ENCODE results near the gene ISM1.

The ISM1 gene

DNA sequence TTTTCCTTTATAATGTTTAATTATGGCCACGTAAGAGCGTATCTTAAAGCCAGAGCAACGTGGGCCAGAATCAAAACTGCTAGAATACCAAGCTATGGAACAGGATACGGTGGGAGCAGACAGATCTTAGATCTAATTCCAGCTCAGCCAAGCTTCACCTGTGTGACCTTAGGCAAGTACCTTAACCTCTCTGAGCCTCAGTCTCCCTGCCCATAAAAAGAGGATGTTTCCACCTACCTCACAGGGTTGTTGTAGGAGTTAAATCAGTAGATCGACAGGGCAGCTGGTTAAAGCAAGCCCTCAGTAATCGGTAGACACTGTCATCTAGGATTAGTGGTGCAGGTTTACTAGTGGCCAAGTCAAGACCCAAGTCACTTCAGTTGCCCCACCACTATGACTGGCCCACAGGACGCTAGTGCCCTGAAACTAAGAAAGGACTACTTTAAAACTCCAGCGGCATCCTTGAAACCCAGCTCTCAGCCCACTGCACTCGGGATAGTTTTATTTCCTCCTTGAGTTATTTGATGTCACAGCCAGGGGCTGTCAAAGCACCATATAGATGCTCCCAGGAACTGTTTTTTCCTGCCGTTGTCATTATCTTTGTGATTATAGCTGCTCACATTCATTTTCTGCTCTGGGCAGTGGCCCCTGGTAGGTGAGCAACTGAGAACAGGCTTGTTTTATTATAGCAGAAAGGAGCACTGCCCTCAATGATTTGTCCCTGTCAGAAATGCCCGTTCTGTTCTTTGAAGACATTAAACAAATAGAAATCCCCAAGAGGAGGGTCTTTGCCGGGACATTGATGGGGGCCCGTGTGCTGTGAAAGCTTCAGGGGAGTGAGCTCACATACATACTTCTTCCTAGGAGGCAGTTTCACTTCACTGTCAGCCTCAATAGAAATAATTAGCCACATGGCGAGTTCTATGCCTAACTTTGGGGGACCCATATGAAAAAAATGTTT is 63.1 kb downstream of the ISM1 start:
- DNase-seq = no peak

DNA sequence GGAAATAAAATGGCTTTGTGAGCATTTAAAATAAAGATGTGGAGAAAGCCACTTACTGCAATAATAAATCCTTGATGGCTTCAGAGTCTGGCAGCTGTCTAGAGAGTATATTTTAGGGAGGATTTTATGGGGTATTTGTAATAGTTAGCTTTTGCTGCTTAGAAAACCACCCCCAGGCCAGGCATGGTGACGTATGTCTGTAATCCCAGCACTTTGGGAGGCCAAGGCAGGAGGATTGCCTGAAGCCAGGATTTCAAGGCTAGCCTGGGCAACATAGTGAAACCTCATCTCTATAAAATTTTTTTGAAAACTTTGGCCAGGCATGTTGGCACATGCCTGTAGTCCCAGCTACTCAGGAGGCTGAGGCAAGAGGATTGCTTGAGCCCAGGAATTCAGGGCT is 63.8 kb downstream of the ISM1 start:
- no peak for DNase-seq

GRCh38 chr20:13285408-13285807 is 64.3 kb downstream of the ISM1 start:
- no peak for DNase-seq

GRCh38 chr20:13286052-13286451 is 65.0 kb downstream of the ISM1 start:
- DNase-seq = no peak

GRCh38 chr20:13286607-13287006 is 65.5 kb downstream of the ISM1 start:
- DNase-seq = no peak

DNA sequence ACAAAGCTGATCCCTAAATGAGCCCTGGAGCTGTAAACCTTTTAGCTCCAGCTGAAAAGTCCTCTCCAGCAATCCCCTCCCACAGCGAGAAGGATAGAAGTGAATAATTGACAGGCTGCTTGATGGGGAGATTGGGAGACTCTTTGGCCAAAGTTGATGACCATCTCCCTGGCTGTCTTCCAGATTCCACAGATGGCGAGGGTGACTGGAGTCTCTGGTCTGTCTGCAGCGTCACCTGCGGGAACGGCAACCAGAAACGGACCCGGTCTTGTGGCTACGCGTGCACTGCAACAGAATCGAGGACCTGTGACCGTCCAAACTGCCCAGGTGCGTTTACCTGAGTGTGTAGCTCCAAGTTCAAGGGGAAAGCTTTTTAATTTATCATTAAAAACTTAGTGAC is 67.3 kb downstream of the ISM1 start:
- no peak for DNase-seq

GRCh38 chr20:13289031-13289430 is 68.0 kb downstream of the ISM1 start:
- no peak for DNase-seq

- DNase-seq = no peak
These were observed 69.7 kb downstream of the ISM1 start for GRCh38 chr20:13290724-13291123.

GRCh38 chr20:13291157-13291556 is 70.1 kb downstream of the ISM1 start:
- no peak for DNase-seq

DNA sequence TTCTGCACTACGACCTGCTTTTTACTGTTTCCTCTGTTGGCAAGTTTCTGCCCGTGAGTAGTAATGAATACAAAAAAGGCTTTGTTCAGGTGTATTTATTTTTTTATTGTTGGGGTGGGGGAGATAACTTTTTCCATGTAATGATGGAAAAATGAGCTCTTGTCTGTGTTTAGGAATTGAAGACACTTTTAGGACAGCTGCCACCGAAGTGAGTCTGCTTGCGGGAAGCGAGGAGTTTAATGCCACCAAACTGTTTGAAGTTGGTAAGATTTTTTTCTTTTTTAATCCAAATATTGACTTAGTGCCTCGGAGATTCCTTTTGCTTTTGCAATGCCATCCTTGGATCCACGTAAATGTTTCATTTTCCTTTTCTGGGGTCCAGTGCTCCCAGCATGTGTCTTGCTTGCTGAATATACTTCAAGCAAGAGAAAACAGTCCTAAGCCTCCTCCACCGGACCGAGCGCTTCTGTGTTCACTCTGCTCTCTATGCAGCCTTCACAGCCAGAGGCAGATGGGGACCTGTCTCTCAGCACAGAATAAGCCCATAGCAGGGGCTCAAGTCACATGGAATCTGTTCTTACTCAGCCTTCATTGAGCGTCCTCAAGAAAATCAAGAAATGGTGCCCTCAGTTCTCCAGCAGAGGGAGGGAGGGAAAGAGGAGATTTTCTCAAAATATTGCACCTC is 71.3 kb downstream of the ISM1 start:
- no peak for DNase-seq

GRCh38 chr20:13294522-13294921 is 73.4 kb downstream of the ISM1 start:
- no peak for DNase-seq

DNA sequence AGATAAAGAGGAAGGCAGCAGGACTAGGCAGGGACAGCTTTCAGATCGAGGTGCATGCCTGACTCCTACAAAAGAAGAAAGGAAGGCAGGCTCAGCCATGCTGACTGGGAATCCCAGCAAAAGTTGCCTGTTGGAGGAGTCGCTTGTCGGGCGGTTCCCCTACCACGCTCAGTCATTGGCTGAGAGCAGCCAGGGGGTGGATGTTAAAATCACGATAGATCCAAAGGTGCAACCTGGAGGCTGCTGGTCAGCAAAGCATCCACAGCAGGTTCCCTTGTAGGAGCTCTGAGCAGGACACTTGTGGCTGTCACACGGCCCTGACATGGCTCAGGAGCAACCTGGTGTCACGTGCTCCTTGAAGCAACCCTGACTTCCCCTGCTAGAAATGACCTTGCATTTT is 74.6 kb downstream of the ISM1 start:
- no peak for DNase-seq

- DNase-seq = no peak
These were observed 75.0 kb downstream of the ISM1 start for GRCh38 chr20:13296070-13296469.

DNA sequence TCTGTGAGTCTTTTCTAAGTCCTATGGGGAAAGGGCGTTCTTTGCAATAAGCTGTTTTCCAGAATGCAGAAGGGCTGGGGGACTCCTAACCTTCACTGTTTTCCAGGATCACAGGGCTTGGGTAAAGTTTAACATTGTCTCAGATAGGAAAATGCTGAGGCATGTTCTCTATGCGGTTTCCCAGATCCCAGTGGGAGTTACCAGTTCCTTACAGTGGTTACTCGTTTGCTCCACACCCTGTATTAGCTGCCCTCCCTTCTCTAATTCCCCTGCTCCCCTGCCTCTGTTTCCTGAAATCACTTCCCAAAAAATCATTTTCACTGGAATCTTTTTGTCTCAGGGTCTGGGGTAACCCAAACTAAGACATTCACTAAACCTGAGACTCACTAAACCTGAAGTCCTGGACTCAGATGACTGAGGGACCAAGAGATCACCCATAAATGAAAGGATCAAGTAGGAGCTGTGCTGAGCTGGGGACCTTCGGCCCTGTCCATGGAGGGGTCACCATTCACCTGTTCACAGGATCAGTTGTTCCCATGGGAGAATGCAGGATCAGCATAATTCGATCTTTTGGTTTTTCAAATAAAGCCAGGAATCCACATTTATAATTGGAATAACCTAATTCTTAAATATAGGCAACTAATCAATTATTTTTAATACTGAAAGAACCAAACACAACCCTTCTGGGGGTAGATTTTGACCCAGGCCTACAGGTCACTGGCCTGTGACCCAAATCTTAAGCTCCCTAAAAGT is 76.2 kb downstream of the ISM1 start:
- no peak for DNase-seq

GRCh38 chr20:13298692-13299373 is 77.8 kb downstream of the ISM1 start:
- no peak for DNase-seq

DNA sequence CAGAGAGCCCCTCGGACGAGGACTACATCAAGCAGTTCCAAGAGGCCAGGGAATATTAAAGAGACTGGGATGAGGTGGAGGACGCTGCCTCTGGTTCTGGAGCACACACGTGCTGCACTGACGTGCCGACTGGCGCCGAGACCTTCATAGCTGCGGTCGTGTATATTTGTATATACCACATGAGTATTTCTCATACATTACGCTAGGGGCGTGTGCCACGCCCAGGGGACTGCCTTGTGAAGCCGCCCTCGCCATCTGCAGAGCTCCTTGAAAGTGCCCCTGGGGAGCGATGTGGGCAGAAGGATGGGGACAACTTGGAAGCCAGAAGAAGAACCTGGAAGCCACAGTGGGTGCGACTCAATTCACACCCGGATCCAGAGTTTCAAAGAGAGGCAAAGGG is 78.3 kb downstream of the ISM1 start:
- no peak for DNase-seq

GRCh38 chr20:13301596-13301995 is 80.5 kb downstream of the ISM1 start:
- DNase-seq = no peak

DNA sequence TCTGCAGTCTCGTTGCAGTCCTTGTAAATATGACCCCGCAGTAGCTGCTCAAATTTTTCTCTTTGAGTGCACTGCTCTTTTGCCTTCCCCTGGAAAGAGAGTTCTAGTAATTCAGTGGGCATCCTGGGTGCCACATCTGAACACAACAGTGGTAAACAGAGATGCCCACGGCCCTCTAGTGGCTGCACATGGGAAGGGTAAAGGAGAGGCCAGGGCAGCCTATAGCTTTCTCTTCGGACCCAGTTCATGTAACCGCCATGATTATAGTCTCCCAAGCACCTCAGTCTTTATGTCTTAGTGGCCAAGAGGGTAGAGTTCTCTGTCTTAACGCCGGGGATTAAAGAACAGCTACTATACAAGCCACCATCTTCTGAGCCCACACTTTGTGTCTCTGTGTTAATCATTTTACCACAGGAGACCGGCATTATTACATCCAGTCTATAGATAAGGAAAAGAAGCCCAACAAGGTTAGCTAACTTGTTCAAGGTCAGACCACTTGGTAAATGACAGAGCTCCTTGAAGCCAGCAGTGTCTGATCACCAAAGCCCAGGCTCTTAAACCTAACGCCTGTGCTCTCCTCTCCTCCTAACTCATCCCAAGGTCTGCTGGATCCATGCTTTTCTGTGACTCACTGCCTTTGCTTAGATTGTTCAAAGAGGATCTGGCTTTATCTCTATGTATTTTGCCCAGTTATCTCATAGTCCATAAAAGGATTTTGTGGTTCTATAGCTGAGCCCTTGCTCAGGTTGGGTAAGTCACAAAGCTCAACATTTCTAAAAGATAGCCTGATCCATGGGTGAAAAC is 81.8 kb downstream of the ISM1 start:
- DNase-seq = peak; percentile 17

GRCh38 chr20:13305284-13305683 is 84.2 kb downstream of the ISM1 start:
- no peak for DNase-seq

GRCh38 chr20:13307562-13308163 is 86.6 kb downstream of the ISM1 start:
- no peak for DNase-seq

- DNase-seq = no peak
These were observed 91.2 kb downstream of the ISM1 start for GRCh38 chr20:13312300-13312699.

- DNase-seq = no peak
These were observed 92.1 kb downstream of the ISM1 start for GRCh38 chr20:13313201-13313600.
